Nephron progenitor cell (in vitro differentiated cells): ENCODE measurements around the gene PGD.
"Not testable (repeated sequence)": the region's sequence is repeated elsewhere in the genome, so short reads cannot be mapped to it uniquely, and the experiment has no call there.

Experiments
- DNase-seq: peaks from one replicate; pipeline ENCODE4 v3.0.0; 2021
- H3K27ac Mint-ChIP-seq: 2 replicates; pipeline ENCODE4 v1.8.0; 2021; ENCODE audit warnings: mild to moderate bottlenecking, moderate library complexity, mixed read lengths
- H3K27me3 Mint-ChIP-seq: 2 replicates; pipeline ENCODE4 v1.8.0; 2021; ENCODE audit warnings: mild to moderate bottlenecking, low read depth, mixed read lengths; ENCODE audit not compliant: poor library complexity
- H3K36me3 Mint-ChIP-seq: 2 replicates; pipeline ENCODE4 v1.8.0; 2021; ENCODE audit warnings: low read depth, mixed read lengths
- H3K4me1 Mint-ChIP-seq: 2 replicates; pipeline ENCODE4 v1.8.0; 2021; ENCODE audit warnings: mixed read lengths
- H3K4me3 Mint-ChIP-seq: 2 replicates; pipeline ENCODE4 v1.8.0; 2021; ENCODE audit warnings: mild to moderate bottlenecking, moderate library complexity, mixed read lengths
- H3K9me3 Mint-ChIP-seq: 2 replicates; pipeline ENCODE4 v1.8.0; 2021; ENCODE audit warnings: mild to moderate bottlenecking, moderate library complexity, mixed read lengths
- TF ChIP-seq, protein P1 (sequence below): fragments of 200-600 bp; sonication (generic); IDR thresholded peaks from 2 replicates; pipeline ENCODE4 v1.5.0; 2021; ENCODE audit warnings: antibody characterized with exemption

The PGD gene

DNA sequence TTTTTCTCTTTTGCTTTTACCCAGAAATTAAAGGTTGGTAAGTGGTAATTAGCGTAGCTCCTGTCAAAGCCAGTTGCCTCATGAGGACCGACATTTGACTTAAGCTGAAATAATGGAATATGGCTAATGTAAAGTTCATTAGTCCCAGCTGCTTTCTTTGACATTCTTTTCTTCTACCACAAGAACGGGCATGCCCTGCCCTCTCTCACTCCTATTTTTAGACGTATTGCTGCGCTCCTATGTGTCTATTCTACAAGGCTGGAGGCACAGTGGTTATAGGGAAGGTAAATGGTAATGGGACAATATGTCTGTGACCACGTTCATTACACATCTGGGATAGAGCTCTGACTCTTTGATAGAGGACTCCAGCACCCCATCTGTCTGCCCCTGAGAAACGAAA lies 57.8 kb downstream of the PGD start:
- Mint-ChIP-seq H3K27ac (peak overlapping the region; percentile 77), H3K4me1 (peaks cover 12% of the 10 kb centered on the region), H3K4me3 (no peak overlapping the region), H3K36me3 (peaks cover 37% of the 10 kb centered on the region), H3K9me3 (peaks cover 3% of the 10 kb centered on the region), H3K27me3 (no peaks in the 10 kb centered on the region)
- no peak for DNase-seq
- TF ChIP-seq, protein P1, sequence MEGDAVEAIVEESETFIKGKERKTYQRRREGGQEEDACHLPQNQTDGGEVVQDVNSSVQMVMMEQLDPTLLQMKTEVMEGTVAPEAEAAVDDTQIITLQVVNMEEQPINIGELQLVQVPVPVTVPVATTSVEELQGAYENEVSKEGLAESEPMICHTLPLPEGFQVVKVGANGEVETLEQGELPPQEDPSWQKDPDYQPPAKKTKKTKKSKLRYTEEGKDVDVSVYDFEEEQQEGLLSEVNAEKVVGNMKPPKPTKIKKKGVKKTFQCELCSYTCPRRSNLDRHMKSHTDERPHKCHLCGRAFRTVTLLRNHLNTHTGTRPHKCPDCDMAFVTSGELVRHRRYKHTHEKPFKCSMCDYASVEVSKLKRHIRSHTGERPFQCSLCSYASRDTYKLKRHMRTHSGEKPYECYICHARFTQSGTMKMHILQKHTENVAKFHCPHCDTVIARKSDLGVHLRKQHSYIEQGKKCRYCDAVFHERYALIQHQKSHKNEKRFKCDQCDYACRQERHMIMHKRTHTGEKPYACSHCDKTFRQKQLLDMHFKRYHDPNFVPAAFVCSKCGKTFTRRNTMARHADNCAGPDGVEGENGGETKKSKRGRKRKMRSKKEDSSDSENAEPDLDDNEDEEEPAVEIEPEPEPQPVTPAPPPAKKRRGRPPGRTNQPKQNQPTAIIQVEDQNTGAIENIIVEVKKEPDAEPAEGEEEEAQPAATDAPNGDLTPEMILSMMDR, result no peak

DNA sequence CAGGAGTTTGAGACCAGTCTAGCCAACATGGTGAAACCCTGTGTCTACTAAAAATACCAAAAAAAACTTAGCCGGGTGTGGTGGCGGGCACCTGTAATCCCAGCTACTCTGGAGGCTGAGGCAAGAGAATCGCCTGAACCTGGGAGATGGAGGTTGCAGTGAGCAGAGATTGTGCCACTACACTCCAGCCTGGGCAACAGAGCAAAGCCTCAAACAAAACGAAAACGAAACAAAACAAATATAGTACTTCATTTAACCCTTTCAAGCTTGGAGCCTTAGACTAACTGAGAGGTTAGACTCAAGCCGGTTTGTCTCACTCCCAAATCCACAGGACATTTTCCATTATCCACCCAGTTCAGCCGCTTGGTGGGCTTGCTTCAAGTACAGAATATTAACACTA lies 58.6 kb downstream of the PGD start:
- not testable (repeated sequence) for H3K27ac Mint-ChIP-seq, H3K4me1 Mint-ChIP-seq, DNase-seq, H3K27me3 Mint-ChIP-seq, H3K4me3 Mint-ChIP-seq, H3K9me3 Mint-ChIP-seq
- H3K36me3 Mint-ChIP-seq, result peaks cover 41% of the 10 kb centered on the region

DNA sequence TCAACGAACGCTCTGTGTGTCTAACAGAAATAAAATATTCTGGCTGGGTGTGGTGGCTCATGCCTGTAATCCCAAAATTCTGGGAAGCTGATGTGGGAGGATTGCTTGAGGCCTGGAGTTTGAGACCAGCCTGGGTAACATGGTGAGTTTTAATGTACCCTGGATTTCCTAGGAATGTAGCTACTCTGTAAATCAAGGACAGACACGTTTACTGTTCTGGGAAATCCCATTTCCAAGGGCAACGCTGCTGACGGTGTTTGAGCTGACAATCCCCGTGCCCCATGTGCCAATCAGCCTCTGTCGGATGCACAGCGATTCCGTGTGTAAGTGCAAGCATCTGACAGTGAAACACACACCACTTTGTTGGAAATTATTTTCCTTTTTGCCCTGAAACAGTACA lies 59.0 kb downstream of the PGD start:
- H3K4me1 Mint-ChIP-seq, result peaks cover 10% of the 10 kb centered on the region
- peak overlapping the region; percentile 44 for H3K27ac Mint-ChIP-seq
- H3K9me3 Mint-ChIP-seq, result peaks cover 3% of the 10 kb centered on the region
- H3K27me3 Mint-ChIP-seq, result no peaks in the 10 kb centered on the region
- H3K4me3 Mint-ChIP-seq, result no peak overlapping the region
- TF ChIP-seq, protein P1, result no peak
- DNase-seq, result no peak
- H3K36me3 Mint-ChIP-seq, result peaks cover 46% of the 10 kb centered on the region

DNA sequence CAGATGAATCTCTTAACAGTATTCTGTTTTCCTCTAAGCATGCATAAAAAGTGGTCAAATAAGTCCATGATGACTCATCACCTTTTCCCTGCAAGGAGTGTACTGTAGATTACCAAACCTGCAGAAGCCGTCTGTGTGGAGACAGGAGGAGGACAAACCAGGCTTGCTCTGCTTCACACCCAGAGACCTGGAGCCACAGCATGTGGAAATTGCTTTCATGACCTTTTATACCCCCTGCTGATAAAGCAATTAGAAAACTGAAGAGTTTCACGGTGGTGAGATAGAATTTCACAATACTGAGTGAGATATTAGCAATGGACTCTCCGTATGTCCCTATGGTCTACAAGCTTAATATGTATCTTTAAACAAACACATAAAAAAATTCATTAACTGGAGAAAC lies 60.3 kb downstream of the PGD start:
- H3K27ac Mint-ChIP-seq, result no peak overlapping the region
- peaks cover 10% of the 10 kb centered on the region for H3K4me1 Mint-ChIP-seq
- peaks cover 3% of the 10 kb centered on the region for H3K9me3 Mint-ChIP-seq
- H3K27me3 Mint-ChIP-seq, result no peaks in the 10 kb centered on the region
- no peak overlapping the region for H3K4me3 Mint-ChIP-seq
- peaks cover 51% of the 10 kb centered on the region for H3K36me3 Mint-ChIP-seq
- no peak for DNase-seq
- TF ChIP-seq, protein P1, result no peak

DNA sequence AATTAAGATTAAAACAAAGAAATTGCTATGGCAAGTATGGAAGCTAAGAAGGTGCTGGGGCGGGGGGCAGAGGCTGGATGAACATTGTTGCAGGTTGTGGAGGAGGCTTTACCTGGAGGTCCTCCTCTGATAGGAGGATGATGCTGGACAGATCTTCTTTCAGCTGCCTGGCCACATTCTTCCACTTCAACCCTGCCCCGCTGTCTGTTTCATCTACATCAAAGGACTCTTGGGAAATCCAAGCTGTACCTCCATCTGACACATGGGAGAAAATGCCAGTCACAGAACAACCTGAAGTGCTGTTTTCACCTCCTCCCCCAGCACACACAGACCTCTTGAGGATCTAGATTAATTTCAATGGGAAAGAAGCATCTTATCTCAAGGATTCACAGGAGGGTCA lies 68.2 kb downstream of the PGD start:
- no peak for DNase-seq
- H3K27me3 Mint-ChIP-seq, result no peaks in the 10 kb centered on the region
- H3K4me1 Mint-ChIP-seq, result peaks cover 5% of the 10 kb centered on the region
- peaks cover 44% of the 10 kb centered on the region for H3K36me3 Mint-ChIP-seq
- TF ChIP-seq, protein P1, result no peak
- H3K4me3 Mint-ChIP-seq, result no peak overlapping the region
- no peaks in the 10 kb centered on the region for H3K9me3 Mint-ChIP-seq
- peak overlapping the region; percentile 27 for H3K27ac Mint-ChIP-seq

DNA sequence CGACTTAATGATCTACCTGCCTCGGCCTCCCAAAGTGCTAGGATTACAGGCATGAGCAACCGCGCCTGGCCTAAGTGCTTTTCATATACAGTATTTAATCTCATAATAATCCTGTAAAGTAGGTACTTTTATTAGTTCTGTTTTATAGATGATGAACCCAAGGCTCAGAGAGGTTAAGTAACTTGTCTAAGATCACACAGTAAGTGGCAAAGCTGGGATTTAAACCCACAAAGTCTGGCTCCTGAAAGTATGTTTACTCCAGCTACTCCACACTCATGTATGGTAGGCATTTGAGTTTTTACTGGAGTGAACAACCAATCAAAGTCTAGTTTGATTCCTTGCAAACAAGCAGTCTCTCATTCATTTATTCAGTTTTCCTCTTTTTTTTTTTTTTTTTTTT lies 71.2 kb downstream of the PGD start:
- Mint-ChIP-seq H3K4me1 (peaks cover 29% of the 10 kb centered on the region), H3K27me3 (no peaks in the 10 kb centered on the region), H3K4me3 (no peak overlapping the region), H3K27ac (no peak overlapping the region), H3K36me3 (peaks cover 26% of the 10 kb centered on the region), H3K9me3 (no peaks in the 10 kb centered on the region)
- DNase-seq, result no peak
- TF ChIP-seq, protein P1, result no peak
